CD14-positive monocyte (primary cell): Measurements from ENCODE around the gene CRTC2. TPM values are rescaled to one million over a fixed set of nuclear protein-coding genes. Genes with fewer than 3 reads are reported as not detected.

Experiments used
- DNase-seq, 3 donors: peaks; one replicate each; pipeline ENCODE4 v3.0.0-alpha.2; 2011 to 2022
- H2AFZ ChIP-seq: 2 replicates; pipeline ENCODE4 v1.6.0; 2012; ENCODE audit warnings: mild to moderate bottlenecking, low read depth, low read length, inconsistent platforms; ENCODE audit not compliant: insufficient read depth, poor library complexity, severe bottlenecking
- H3K27ac ChIP-seq, 2 donors: 1 replicate in 1 of 2; 2 replicates in 1 of 2; pipeline ENCODE4 v1.5.1; 2012 to 2013; ENCODE audit warnings: low read length in 2 of 2, control low read depth in 1 of 2, inconsistent platforms in 1 of 2, low read depth in 1 of 2, mild to moderate bottlenecking in 1 of 2
- H3K27me3 ChIP-seq, 2 donors: one replicate each; pipeline versions ENCODE4 v1.6.0 to v1.6.1; 2011 to 2013; ENCODE audit warnings: low read length in 2 of 2; ENCODE audit not compliant: control insufficient read depth in 2 of 2, insufficient read depth in 2 of 2
- H3K36me3 ChIP-seq, 2 donors: replicated peaks in 1 of 2; 1 replicate in 1 of 2; 2 replicates in 1 of 2; pipeline versions ENCODE4 v1.5.1 to v1.6.1; 2012 to 2013; ENCODE audit warnings: low read length in 2 of 2, control low read depth in 1 of 2, inconsistent platforms in 1 of 2, mild to moderate bottlenecking in 1 of 2; ENCODE audit not compliant: insufficient read depth in 2 of 2, control insufficient read depth in 1 of 2
- H3K4me1 ChIP-seq, 2 donors: 1 replicate in 1 of 2; 2 replicates in 1 of 2; pipeline versions ENCODE4 v1.5.1 to v1.6.1; 2012 to 2013; ENCODE audit warnings: low read length in 2 of 2, control low read depth in 1 of 2, inconsistent platforms in 1 of 2, mild to moderate bottlenecking in 1 of 2, moderate library complexity in 1 of 2; ENCODE audit not compliant: insufficient read depth in 2 of 2, control insufficient read depth in 1 of 2
- H3K4me2 ChIP-seq: replicated peaks from 2 replicates; pipeline ENCODE3; 2012; ENCODE audit warnings: low read length, moderate library complexity, mild to moderate bottlenecking; ENCODE audit not compliant: poor library complexity, severe bottlenecking; ENCODE audit errors: extremely low read depth
- H3K4me3 ChIP-seq, 3 experiments: fragments of 200-600 bp in 1 of 3; sonication (generic) in 1 of 3; replicated peaks in 1 of 3; 1 replicate in 2 of 3; 2 replicates in 1 of 3; pipeline ENCODE4 v1.5.1; 2011 to 2013; ENCODE audit warnings: low read length in 3 of 3, mild to moderate bottlenecking in 3 of 3, control low read depth in 2 of 3, low read depth in 2 of 3, inconsistent platforms in 1 of 3, moderate library complexity in 1 of 3
- H3K79me2 ChIP-seq: 2 replicates; pipeline ENCODE4 v1.6.0; 2012; ENCODE audit warnings: mild to moderate bottlenecking, control low read depth, inconsistent platforms, low read length, moderate library complexity; ENCODE audit not compliant: insufficient read depth
- H3K9ac ChIP-seq: 2 replicates; pipeline ENCODE4 v1.6.0; 2017; ENCODE audit warnings: low read length, mild to moderate bottlenecking; ENCODE audit not compliant: insufficient read depth, poor library complexity, severe bottlenecking
- H3K9me3 ChIP-seq, 2 donors: replicated peaks in 1 of 2; 1 replicate in 1 of 2; 2 replicates in 1 of 2; pipeline versions ENCODE4 v1.5.1 to v1.6.1; 2012 to 2013; ENCODE audit warnings: low read length in 2 of 2, control low read depth in 1 of 2; ENCODE audit not compliant: control insufficient read depth in 1 of 2, insufficient read depth in 1 of 2
- H4K20me1 ChIP-seq: 2 replicates; pipeline ENCODE4 v1.6.0; 2012; ENCODE audit warnings: mild to moderate bottlenecking, low read length, control low read depth, moderate library complexity; ENCODE audit not compliant: insufficient read depth
- H3K27ac Mint-ChIP-seq, 7 donors: one replicate each; pipeline ENCODE4 v1.8.0; 2020; ENCODE audit warnings: mild to moderate bottlenecking in 7 of 7, mixed read lengths in 7 of 7, moderate library complexity in 6 of 7, inconsistent platforms in 2 of 7
- H3K27me3 Mint-ChIP-seq, 3 donors: one replicate each; pipeline ENCODE4 v1.8.0; 2021 to 2022; ENCODE audit warnings: low read depth in 3 of 3, mild to moderate bottlenecking in 3 of 3, mixed read lengths in 3 of 3, moderate library complexity in 3 of 3, inconsistent platforms in 1 of 3
- H3K36me3 Mint-ChIP-seq, 2 donors: one replicate each; pipeline ENCODE4 v1.8.0; 2020; ENCODE audit warnings: mixed read lengths in 2 of 2, inconsistent platforms in 1 of 2, mild to moderate bottlenecking in 1 of 2
- H3K4me1 Mint-ChIP-seq: one replicate; pipeline ENCODE4 v1.8.0; 2020; ENCODE audit warnings: mild to moderate bottlenecking, mixed read lengths
- H3K4me3 Mint-ChIP-seq, 2 donors: one replicate each; pipeline ENCODE4 v1.8.0; 2020; ENCODE audit warnings: mild to moderate bottlenecking in 2 of 2, mixed read lengths in 2 of 2, moderate library complexity in 1 of 2
- H3K9me3 Mint-ChIP-seq, 7 donors: one replicate each; pipeline ENCODE4 v1.8.0; 2020 to 2022; ENCODE audit warnings: mixed read lengths in 7 of 7, mild to moderate bottlenecking in 6 of 7, moderate library complexity in 6 of 7, inconsistent platforms in 2 of 7
- WGBS: methylation state at CpG from one replicate; pipeline ENCODE4 v1.1.5; 2013; ENCODE audit warnings: missing lambda C conversion rate; ENCODE audit not compliant: insufficient coverage; 5-methylcytosine and 5-hydroxymethylcytosine counted together
- intact Hi-C, 2 donors: fragments of 100-400 bp; cut with micrococcal nuclease; formaldehyde crosslinking; loops; one replicate each; pipeline versions ENCODE4 v1.15.0 to v1.15.1; 2023
- polyA plus RNA-seq, 3 donors: library from polyadenylated mRNA; depleted of rRNA in 1 of 3; unstranded in 2 of 3; stranded (reverse) in 1 of 3; fragments of 300-500 nt in 2 of 3; fragments of >200 nt in 1 of 3; fragmentation: Illumina TruSeq in 2 of 3; gene quantifications; 1 replicate in 2 of 3; 2 replicates in 1 of 3; pipeline ENCODE4 v1.2.3, GENCODE V29; 2012 to 2021
- TF ChIP-seq, protein P1 (sequence below): fragments of 200-600 bp; IDR thresholded peaks from one replicate; pipeline ENCODE4 v1.8.0; 2022; ENCODE audit warnings: antibody characterized with exemption, mild to moderate bottlenecking

Gene CRTC2
- polyA plus RNA-seq, 3 donors, result 13.7 to 86.0 (median 21.2) TPM

- Histone ChIP-seq H3K27ac (no peak overlapping the region), H3K79me2 (peaks cover 18% of the 10 kb centered on the region), H3K4me1 (peaks cover 11 to 19% of the 10 kb centered on the region in 2 donors), H4K20me1 (no peaks in the 10 kb centered on the region), H3K36me3 (peaks cover 16 to 40% of the 10 kb centered on the region in 2 donors), H3K4me2 (no peak overlapping the region), H3K9ac (no peak overlapping the region), H2AFZ (no peak overlapping the region), H3K4me3 (no peak overlapping the region), H3K27me3 (no peaks in the 10 kb centered on the region), H3K9me3 (no peaks in the 10 kb centered on the region)
- H3K36me3 Mint-ChIP-seq, result peaks cover 25 to 44% of the 10 kb centered on the region in 2 donors
- peak overlapping the region in 1 of 7 donors; percentile 12 for H3K27ac Mint-ChIP-seq
- TF ChIP-seq, protein P1, sequence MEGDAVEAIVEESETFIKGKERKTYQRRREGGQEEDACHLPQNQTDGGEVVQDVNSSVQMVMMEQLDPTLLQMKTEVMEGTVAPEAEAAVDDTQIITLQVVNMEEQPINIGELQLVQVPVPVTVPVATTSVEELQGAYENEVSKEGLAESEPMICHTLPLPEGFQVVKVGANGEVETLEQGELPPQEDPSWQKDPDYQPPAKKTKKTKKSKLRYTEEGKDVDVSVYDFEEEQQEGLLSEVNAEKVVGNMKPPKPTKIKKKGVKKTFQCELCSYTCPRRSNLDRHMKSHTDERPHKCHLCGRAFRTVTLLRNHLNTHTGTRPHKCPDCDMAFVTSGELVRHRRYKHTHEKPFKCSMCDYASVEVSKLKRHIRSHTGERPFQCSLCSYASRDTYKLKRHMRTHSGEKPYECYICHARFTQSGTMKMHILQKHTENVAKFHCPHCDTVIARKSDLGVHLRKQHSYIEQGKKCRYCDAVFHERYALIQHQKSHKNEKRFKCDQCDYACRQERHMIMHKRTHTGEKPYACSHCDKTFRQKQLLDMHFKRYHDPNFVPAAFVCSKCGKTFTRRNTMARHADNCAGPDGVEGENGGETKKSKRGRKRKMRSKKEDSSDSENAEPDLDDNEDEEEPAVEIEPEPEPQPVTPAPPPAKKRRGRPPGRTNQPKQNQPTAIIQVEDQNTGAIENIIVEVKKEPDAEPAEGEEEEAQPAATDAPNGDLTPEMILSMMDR, result no peak
- 97% methylated on average over 7 of the region's 11 CpGs for WGBS
- intact Hi-C loops, result no loop called here
- peaks cover 0 to 1% (median 0%) of the 10 kb centered on the region in 3 donors for H3K27me3 Mint-ChIP-seq
- no peaks in the 10 kb centered on the region for H3K9me3 Mint-ChIP-seq
- no peak overlapping the region for H3K4me3 Mint-ChIP-seq
- no peak for DNase-seq
- peaks cover 14% of the 10 kb centered on the region for H3K4me1 Mint-ChIP-seq
Observed at GRCh38 chr1:153995640-153996039, 37.2 kb upstream of the CRTC2 start.

DNA sequence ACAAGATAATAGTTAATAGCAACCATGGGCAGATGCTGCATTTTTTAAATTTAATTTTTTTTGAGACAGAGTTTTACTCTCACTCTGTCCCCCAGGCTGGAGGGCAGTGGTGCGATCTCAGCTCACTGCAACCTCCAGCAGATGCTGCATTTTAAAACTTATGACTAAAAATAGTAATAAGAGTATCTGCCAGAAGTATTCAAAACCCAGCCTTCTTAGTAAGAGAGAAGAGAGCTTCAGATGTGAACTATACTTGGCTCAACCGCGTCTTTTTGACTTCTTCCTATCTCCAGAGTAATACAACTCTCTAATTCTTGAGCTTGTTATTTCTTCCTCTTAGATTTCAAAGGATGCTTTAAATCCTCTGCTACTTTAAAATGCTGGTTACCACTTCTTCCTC lies 36.8 kb upstream of the CRTC2 start:
- WGBS, result no CpG with 5 or more reads among the region's 3 CpGs

More for the DNA sequence above, 36.8 kb upstream of the CRTC2 start:
- Histone ChIP-seq H3K4me1 (peaks cover 13 to 20% of the 10 kb centered on the region in 2 donors), H3K79me2 (peaks cover 20% of the 10 kb centered on the region), H3K27ac (no peak overlapping the region), H3K27me3 (no peaks in the 10 kb centered on the region), H4K20me1 (no peaks in the 10 kb centered on the region), H3K9me3 (no peaks in the 10 kb centered on the region), H3K9ac (no peak overlapping the region), H3K36me3 (peaks cover 16 to 40% of the 10 kb centered on the region in 2 donors), H3K4me2 (no peak overlapping the region), H3K4me3 (no peak overlapping the region), H2AFZ (no peak overlapping the region)
- Mint-ChIP-seq H3K4me1 (peaks cover 16% of the 10 kb centered on the region), H3K4me3 (no peak overlapping the region), H3K27ac (peak overlapping the region in 3 of 7 donors; percentile 12 to 62 (median 25)), H3K27me3 (peaks cover 0 to 1% (median 0%) of the 10 kb centered on the region in 3 donors), H3K9me3 (no peaks in the 10 kb centered on the region), H3K36me3 (peaks cover 25 to 44% of the 10 kb centered on the region in 2 donors)
- intact Hi-C loops, result no loop called here
- TF ChIP-seq, protein P1, result no peak
- DNase-seq, result no peak
